HUDEP-2 (cell line): Measurements from ENCODE around the gene EFCAB3.
"Not testable (repeated sequence)": the region's sequence is repeated elsewhere in the genome, so short reads cannot be mapped to it uniquely, and the experiment has no call there.

Experiments used
- DNase-seq, 76 experiments: peaks; one replicate each; lab custom pipeline; 2025; ENCODE audit not compliant: unreplicated experiment in 76 of 76; lab: John Stamatoyannopoulos, UW

EFCAB3 gene

DNA sequence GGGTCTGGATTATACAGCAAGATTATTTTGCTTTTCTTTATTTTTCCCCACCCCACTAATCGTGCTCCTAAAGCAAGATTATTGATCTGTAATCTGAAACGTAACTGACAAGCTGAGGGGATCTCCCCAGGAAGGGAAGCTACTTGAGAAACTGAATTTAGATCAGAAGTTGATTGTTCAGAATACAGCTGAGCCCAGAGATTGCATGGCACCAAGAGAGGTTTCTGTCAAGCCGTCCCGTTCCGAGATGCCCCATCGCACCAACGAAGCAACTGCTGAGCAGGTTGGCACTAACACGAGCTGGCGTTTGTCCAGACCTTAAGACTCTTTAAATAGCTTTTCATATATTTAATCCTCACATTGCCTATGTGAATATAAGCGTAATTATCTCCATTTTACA, 78.1 kb downstream of the EFCAB3 start:
- DNase-seq, result not testable (repeated sequence)

GRCh38 chr17:62464422-62464821, 84.1 kb downstream of the EFCAB3 start:
- not testable (repeated sequence) for DNase-seq

DNA sequence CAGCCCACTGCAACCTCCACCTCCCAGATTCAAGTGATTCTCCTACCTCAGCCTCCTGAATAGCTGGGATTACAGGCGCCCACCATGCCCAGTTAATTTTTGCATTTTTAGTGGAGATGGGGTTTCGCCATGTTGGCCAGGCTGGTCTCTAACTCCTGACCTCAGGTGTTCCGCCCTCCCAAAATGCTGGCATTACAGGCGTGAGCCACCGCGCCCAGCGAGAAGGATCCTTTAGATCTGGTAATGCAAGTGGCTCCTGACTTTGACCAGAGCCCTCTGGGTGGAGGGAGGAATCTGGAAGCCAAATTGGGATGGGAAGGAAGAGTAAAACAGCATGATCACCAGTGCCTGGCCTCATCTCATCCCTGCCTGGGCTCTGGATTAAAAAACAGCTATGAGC, 84.9 kb downstream of the EFCAB3 start:
- not testable (repeated sequence) for DNase-seq
